Measurements from ENCODE around the gene CROCC.
"Not testable (repeated sequence)": the region's sequence is repeated elsewhere in the genome, so short reads cannot be mapped to it uniquely, and the experiment has no call there.

Gene CROCC

DNA sequence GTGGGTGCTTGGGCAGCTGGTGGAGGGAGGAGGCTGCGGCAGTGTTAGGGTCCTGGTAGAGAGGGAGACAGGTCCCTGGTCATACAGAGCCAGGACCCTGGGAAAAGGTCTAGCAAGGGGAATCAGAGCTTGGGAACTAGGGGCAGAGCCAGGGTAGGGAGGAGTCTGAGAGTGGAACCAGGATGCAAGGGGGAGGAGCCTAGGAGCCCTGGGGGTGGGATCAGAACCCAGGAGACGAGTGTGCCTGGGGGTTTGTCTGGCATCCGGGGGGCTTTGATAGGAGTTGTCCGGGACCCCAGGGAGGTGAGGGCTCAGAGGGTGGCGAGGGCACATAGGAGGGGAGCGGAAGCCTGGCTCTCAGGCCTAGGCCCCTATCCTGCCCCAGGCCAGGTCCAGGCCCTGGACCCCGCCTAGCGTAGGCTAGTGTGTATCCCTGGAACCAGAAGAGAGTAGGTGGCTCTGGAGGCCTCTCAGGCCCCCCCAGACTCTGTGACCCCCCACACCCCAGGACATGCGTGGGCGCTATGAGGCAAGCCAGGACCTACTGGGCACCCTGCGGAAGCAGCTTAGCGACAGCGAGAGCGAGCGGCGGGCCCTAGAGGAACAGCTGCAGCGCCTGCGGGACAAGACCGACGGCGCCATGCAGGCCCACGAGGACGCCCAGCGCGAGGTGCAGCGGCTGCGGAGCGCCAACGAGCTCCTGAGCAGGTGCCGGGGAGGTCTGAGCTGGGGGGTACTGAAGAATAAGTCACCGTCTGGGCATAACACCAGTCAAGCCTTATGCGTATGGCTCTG lies 17.9 kb downstream of the CROCC start:
- not testable (repeated sequence) for DNase-seq

DNA sequence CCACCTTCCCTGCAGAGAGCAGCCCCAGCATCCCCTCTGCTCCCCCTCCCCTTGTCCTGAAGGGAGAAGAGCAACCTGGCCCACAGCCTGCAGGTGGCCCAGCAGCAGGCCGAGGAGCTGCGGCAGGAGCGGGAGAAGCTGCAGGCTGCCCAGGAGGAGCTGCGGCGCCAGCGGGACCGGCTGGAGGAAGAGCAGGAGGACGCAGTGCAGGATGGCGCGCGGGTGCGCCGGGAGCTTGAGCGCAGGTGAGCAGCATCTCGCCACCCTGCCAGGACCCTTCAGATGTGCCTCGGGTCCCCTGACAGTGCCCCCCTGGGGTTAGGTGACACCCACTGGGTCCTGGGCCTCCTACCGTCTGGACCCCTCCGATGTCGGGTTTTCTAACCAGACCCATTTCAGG lies 22.3 kb downstream of the CROCC start:
- no peak for DNase-seq

DNA sequence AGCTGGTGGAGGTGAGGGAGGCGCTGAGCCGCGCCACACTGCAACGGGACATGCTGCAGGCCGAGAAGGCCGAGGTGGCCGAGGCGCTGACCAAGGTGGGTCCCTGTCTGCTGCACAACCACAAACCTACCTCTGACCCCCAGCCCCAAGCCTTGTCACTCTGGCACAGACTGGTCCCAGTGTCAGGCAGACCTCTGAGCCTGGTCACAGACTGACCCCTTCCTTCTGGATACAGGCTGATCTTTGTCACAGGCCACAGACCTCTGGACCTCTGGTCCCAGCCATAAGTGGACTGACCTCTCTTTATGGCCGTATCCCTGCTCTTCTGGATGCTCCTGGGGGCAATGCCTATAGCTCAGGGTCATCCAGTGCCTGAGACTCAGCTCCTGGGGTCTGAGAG lies 23.8 kb downstream of the CROCC start:
- DNase-seq: not testable (repeated sequence)

DNA sequence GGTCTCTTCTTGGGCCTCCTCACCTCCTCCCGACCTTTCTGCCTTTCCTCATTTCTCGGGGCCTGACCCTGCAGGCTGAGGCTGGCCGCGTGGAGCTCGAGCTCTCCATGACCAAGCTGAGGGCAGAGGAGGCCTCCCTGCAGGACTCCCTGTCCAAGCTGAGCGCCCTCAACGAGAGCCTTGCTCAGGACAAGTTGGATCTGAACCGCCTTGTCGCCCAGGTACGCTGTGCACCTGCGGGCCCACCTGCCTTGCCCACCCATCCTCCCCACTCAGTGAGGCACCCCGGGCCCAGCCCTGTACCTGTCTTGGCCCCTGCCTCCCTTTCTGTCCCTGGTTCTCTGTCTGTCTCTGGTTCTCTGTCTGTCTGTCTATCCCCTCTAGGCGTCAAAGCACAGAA lies 24.5 kb downstream of the CROCC start:
- DNase-seq: not testable (repeated sequence)

DNA sequence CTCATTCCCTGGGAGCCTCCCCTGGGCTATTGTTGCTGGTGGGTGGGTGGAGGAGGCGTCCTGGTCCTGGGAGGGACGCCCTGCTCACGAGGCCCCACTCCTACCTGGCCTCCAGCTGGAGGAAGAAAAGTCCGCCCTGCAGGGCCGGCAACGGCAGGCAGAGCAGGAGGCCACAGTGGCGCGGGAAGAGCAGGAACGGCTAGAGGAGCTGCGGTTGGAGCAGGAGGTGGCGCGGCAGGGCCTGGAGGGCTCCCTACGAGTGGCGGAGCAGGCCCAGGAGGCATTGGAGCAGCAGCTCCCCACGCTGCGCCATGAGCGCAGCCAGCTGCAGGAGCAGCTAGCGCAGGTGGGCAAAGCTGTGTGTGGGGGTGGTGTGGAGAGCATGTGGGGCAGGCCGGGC lies 24.9 kb downstream of the CROCC start:
- no peak for DNase-seq

DNA sequence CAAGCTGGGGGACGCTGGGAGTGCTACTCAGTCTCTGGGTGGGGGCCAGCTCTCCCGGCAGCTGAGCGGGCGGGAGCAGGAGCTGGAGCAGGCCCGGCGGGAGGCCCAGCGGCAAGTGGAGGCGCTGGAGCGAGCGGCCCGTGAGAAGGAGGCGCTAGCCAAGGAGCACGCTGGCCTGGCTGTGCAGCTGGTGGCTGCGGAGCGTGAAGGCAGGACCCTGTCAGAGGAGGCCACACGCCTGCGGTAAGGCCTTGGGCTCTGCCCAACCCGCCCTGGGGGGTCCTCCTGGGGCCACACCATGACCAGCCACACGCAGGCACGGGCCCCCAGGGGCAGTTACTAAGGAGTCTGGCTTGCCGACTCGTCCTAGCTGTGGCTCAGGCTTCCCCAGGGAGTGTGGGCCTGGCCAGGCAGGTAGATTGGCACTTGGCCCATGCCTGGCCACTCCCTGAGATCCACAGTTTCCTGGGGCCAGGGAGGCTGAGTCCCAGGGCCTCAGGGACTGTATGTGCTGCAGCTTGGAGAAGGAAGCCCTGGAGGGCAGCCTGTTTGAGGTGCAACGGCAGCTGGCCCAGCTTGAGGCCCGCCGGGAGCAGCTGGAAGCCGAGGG lies 26.7 kb downstream of the CROCC start:
- DNase-seq: not testable (repeated sequence)

DNA sequence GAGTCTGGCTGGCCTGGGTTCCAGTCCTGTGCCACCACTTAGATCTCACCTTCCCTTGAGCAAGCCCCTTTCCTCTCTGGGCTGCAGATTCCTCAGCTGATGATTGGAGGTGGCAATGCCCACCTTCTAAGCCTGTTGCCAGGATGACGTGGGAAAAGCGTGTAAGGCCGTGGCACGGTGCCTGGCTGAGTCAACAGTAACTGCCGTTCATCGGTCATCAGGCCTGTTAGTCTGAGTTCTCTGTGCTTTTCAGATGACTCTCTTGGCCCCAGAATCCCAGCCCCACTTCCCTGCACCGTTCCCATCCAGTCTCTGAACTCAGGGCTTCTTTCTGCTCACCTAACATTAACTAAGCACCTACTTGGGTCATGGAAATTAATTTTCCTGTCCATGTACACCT lies 27.3 kb downstream of the CROCC start:
- not testable (repeated sequence) for DNase-seq

DNA sequence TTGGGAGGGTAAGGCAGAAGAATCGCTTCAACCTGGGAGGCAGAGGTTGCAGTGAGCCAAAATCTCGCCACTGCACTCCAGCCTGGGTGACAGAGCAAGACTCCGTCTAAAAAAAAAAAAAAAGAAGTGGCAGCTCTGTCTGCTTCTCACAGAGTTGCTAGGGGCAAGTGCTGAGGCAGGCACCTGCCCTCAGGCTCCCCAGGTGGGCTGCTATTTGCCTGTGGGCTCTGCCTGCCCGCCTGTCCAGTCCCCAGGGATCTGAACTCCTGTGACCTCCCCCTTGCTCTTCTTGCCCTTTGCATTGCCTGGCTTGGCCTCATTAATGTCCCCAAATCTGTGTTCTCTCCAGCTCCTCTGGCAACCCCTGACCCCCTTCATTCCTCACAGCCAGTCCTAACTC lies 30.6 kb downstream of the CROCC start:
- DNase-seq: not testable (repeated sequence)

DNA sequence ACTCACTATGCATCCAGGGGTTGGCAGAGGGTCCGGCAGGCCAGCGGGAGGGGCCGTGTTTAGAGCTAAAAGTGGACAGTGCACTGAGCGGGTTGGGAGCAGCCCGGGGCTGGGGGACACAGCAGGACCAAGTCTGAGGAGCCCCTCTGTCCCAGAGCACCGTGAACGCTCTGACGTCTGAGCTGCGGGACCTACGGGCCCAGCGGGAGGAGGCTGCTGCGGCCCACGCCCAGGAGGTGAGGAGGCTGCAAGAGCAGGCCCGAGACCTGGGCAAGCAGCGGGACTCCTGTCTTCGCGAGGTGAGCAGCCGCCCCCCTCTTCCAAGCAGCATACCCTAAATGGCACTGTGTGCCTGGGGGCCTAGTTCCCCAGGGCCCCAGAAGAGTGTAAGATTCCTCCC lies 32.8 kb downstream of the CROCC start:
- DNase-seq: no peak

DNA sequence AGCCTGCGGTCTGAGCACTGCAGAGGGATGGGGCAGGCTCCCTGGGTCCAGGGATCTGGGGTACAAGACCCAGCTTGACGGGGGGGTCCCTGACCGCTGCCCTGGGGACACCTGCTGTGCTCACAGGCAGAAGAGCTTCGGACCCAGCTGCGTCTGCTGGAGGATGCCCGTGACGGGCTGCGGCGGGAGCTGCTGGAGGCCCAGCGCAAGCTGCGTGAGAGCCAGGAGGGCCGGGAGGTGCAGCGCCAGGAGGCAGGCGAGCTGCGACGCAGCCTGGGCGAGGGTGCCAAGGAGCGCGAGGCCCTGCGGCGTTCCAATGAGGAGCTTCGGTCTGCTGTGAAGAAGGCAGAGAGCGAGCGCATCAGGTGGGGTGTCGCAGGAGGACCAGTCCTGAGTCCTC lies 33.5 kb downstream of the CROCC start:
- no peak for DNase-seq

DNA sequence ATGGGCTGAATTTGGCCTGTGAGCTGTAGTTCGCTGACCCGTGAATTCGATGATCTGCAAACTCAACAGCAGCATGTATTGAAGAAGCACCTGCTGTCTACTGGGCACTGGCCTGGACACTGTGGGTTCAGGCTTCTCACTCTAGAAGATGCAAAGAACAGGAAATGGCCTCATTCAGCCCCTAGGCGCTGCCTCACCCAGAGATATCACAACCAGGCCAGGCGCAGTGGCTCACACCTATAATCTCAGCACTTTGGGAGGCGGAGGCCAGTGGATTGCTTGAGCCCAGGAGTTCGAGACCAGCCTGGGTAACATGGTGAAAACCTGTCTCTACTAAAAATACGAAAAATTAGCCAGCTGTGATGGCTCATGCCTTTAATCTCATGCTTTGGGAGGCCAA lies 35.0 kb downstream of the CROCC start:
- no peak for DNase-seq

DNA sequence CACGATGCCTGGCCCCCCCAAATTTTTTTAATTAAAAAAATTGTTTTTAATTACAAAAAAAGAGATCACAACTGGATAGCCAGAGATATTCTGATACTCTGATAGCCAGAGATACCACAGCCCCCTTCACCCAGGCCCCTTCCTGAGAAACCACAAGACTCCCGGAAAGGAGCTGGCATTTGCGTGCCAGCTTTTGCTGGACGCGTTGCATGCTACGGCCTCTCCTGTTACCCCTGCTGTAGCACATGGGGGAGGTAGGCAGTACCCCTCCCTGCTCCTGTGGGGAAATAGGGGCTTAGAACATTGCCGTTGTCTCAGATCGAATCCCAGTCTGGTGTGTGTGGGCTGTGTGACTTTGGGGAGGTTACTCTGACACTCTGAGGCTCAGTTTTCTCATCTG lies 36.0 kb downstream of the CROCC start:
- no peak for DNase-seq

DNA sequence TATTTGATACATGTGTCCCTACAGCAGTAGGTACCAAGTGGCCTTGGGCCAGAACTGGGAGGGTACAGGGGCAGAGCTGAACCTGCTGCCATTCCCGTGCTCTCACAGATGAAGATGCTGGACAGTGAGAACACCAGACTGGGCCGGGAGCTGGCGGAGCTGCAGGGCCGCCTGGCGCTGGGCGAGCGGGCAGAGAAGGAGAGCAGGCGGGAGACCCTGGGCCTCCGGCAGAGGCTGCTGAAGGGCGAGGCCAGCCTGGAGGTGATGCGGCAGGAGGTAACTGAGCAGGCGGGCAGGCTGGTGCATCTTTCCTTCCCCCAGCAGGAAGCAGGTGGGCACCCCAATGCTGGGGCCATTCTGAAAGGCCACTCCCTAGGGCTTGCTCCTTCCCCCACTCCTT lies 36.7 kb downstream of the CROCC start:
- DNase-seq: no peak

DNA sequence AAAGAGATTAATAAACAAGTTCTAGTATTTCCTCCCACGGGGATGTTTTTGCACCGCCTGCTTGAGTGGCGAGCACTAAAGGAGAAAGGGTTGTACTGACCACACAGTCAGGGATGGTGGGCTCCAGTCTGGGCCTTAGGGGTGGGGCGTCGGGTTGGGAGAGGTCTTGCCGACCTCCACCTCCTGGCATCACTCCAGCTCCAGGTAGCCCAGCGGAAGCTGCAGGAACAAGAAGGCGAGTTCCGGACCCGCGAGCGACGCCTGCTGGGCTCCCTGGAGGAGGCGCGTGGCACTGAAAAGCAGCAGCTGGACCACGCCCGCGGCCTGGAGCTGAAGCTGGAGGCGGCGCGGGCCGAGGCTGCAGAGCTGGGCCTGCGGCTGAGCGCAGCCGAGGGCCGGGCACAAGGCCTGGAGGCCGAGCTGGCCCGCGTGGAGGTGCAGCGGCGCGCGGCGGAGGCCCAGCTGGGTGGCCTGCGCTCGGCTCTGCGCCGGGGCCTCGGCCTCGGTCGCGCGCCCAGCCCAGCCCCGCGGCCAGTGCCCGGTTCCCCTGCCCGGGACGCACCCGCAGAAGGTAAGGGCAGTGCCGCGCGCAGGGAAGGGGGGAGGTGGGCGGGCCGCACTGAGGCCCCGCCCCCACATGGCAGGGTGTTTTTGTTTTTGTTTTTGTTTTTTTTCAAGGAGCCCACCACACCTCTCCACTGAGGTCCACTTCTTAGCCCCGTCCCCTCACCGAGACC lies 39.0 kb downstream of the CROCC start:
- peak; percentile 55 to 78 (median 66) for DNase-seq

DNA sequence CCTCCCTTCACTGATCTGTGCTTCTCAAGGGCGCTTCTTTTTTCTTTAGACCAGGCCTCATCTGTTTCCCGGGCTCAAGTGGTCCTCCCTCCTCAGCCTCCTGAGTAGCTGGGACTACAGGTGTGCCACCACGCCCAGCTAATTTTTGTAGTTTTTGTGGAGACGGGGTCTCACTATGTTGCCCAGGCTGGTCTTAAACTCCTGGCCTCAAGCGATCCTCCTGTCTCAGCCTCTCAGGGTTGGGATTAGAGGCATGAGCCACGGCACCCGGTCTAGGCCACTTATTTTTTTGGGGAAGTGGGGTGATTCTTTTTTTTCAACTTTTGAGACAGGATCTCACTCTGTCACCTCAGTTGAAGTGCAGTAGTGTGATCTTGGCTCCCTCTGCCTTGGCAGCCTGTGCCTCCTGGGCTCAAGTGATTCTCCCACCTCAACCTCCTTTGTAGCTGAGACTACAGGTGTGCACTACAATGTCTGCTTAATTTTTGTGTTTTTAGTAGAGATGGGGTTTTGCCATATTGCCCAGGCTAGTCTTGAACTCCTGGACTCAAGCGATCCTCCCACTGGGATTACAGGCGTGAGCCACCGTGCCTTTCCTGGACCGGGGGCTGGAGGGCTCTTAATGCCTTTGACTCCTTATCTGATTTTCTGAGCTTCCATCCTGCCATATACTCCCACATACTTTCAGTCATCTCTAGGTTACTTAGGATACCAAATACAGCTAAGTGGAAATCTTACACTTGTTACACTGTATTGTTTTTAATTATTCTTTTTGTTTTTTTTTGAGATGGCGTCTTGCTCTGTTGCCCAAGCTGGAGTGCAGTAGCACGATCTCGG lies 39.8 kb downstream of the CROCC start:
- no peak for DNase-seq

DNA sequence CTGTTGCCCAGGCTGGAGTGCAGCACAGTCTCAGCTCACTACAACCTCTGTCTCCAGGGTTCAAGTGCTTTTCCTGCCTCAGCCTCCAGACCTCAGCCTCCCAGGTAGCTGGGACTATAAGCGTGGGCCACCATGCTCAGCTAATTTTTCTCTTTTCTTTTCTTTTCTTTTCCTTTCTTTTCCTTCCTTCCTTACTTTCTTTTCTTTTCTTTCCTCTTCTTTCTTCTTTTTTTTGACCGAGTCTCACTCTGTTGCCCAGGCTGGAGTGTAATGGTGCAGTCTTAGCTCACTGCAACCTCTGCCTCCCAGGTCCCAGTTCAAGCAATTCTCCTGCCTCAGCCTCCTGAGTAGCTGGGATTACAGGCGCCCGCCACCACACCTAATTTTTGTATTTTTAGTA lies 42.4 kb downstream of the CROCC start:
- DNase-seq: not testable (repeated sequence)

DNA sequence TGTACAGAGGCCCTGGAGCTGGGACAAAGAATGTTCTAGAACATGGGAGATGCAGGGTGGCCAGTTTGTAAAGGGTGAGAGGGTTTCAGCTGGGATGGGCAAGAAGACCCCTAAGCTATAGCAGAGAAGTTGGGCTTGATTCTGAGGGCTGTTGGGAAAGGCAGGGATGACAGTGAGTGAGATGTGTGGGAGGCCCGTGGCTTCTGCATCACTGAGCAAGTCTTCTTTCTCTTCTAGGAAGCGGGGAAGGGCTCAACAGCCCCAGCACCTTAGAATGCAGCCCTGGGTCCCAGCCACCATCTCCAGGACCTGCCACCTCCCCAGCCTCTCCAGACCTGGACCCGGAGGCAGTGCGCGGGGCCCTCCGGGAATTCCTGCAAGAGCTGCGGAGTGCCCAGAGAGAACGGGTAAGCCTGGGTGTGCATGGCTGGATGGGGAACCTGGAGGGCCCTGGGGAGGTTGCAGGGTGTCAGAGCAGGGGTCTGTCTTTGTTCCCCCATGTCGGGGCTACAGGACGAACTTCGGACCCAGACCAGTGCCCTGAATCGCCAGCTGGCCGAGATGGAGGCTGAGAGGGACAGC lies 43.8 kb downstream of the CROCC start:
- DNase-seq: no peak

DNA sequence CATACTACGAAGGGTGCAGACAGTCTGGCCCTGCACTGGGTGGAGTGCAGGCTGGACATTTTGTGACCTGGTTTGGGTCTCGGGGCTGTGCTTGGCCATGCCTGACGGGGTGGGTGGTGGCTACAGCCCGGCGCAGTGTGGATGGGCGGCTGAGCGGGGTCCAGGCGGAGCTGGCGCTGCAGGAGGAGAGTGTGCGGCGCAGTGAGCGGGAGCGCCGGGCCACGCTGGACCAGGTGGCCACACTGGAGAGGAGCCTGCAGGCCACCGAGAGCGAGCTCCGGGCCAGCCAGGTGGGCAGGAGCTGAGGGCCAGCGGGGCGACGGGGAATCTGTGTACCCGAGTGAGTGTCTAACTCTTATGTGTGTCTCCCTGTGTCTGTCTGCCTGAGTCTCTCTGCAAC lies 44.6 kb downstream of the CROCC start:
- DNase-seq: no peak

DNA sequence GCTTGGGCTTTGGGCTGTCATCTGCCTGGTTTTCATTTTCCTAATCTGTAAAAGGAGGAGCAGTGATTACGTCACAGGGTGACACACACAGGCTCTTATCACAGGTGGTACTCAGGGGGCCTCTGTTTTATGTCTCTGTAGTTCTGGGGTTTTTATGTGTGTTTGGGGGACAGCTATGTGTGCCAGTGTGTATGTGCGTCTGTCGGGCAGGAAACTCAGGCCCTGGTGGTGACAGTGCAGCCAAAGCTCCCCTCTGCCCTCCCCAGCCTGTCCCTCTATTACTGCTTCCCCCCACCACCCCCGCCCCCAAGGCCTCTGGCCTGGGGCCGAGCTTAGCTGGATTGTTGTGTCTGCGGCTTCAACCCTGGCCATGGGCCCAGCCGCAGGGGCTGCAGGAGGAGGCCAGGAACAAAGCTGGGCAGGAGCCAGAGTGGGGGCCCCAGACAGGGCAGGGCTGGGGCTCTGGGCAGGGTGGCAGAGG lies 45.4 kb downstream of the CROCC start:
- DNase-seq: no peak

DNA sequence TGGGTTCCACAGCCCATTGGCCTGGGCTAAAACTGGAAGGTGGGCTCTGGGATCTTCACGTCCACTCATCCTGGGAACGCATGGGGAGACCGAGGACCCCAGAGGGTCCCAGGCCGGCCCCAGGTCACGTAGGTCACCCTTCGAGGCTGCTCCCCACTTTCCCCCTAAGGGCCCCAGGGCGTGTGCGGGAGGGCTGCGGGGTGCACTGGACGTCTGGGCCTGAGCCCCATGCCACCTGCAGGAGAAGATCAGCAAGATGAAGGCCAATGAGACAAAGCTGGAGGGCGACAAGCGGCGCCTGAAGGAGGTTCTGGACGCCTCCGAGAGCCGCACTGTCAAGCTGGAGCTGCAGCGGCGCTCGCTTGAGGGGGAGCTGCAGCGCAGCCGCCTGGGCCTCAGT lies 46.2 kb downstream of the CROCC start:
- DNase-seq: no peak

DNA sequence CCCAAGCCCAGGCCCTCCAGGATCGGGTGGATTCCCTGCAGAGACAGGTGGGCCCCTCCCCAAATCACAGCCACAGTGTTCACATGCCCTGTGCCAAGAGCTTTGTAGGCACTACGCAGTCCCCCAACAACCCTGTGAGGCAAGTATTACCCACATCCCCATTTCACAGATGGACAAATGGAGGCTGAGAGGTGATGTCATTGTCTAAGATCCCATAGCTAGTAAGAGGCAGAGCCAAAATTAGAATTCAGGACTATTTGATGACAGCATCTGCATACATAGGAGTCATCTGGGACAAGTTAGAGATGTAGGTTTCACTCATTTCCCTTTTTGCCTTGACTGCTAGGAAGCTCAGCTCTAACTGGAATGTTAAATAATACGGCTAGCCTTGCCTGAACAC lies 46.6 kb downstream of the CROCC start:
- DNase-seq: no peak

DNA sequence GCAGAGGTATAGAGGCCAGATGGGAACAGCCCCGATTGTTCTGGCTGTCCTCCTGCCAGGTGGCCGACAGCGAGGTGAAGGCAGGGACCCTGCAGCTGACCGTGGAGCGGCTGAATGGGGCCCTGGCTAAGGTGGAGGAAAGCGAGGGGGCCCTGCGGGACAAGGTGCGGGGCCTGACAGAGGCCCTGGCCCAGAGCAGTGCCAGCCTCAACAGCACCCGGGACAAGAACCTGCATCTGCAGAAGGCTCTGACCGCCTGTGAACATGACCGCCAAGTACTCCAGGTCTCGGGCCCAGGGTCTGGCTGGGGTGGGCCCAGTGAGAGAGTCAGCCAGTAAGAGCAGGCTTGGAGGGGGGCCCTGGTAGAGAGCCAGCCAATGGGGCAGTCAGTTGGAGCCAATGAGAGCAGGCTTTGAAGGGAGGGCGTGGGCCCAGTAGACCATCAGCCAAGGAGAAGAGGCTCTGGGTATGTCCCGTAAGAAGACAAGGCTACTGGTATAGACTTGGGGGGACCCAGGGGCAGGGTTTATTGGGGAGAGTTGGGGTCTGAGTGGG lies 47.4 kb downstream of the CROCC start:
- DNase-seq: no peak

Measured in T-helper 1 cell (primary cell).